K562 (cell line): Measurements from ENCODE around the gene KLHL35. TPM values are rescaled to one million over a fixed set of nuclear protein-coding genes. Genes with fewer than 3 reads are reported as not detected.
A peak's percentile ranks its signal among the peaks of the same experiment; 100 is the strongest.

Experiments used
- CBFB ChIP-seq: sonication (generic); formaldehyde crosslinking; IDR thresholded peaks from 2 replicates; pipeline ENCODE4 v1.4.0; 2020; ENCODE audit warnings: mild to moderate bottlenecking, missing genetic modification reagents
- CC2D1A ChIP-seq: fragments of 450-650 bp; IDR thresholded peaks from 2 replicates; pipeline ENCODE4 v1.6.1; 2017; ENCODE audit warnings: mild to moderate bottlenecking
- ELF1 ChIP-seq: fragments of 200-800 bp; sonication (Bioruptor generic); IDR thresholded peaks from 2 replicates; pipeline ENCODE4 v1.6.1; 2016; ENCODE audit warnings: missing genetic modification characterization, missing compliant biosample characterization
- HNRNPK ChIP-seq: fragments of 200-400 bp; formaldehyde crosslinking; IDR thresholded peaks from one replicate; pipeline ENCODE4 v1.6.1; 2018; ENCODE audit warnings: mild to moderate bottlenecking, low read depth, low read length; ENCODE audit not compliant: poor library complexity, severe bottlenecking
- KAT2B ChIP-seq: IDR thresholded peaks from one replicate; pipeline ENCODE4 v1.6.1; 2012; ENCODE audit warnings: low read depth, mild to moderate bottlenecking, control low read depth, inconsistent platforms, low read length, moderate library complexity
- SMAD1 ChIP-seq: fragments of 150-350 bp; IDR thresholded peaks from 2 replicates; pipeline ENCODE4 v1.6.1; 2014; ENCODE audit warnings: low read length, low read depth; ENCODE audit not compliant: partially characterized antibody
- TCF3 ChIP-seq: sonication (generic); formaldehyde crosslinking; IDR thresholded peaks from 2 replicates; pipeline ENCODE4 v1.4.0; 2020; ENCODE audit warnings: mild to moderate bottlenecking, missing genetic modification reagents
- ZBTB17 ChIP-seq: fragments of 450-650 bp; formaldehyde crosslinking; IDR thresholded peaks from 2 replicates; pipeline ENCODE4 v1.4.0; 2020; ENCODE audit warnings: mild to moderate bottlenecking
- ZNF165 ChIP-seq: fragments of 250-450 bp; sonication (Bioruptor Pico); IDR thresholded peaks from 2 replicates; pipeline ENCODE4 v1.4.0; 2020; ENCODE audit warnings: borderline replicate concordance
- ZNF253 ChIP-seq: fragments of 250-450 bp; sonication (Bioruptor Pico); conservative IDR thresholded peaks from 2 replicates; pipeline ENCODE4 v1.6.1; 2021; ENCODE audit warnings: mild to moderate bottlenecking
- ZNF561 ChIP-seq: fragments of 450-650 bp; formaldehyde crosslinking; conservative IDR thresholded peaks from 2 replicates; pipeline ENCODE4 v1.4.0; 2020; ENCODE audit warnings: mild to moderate bottlenecking, moderate library complexity
- polyA plus RNA-seq, 8 experiments: library from polyadenylated mRNA; depleted of rRNA in 4 of 8; stranded (reverse) in 5 of 8; unstranded in 3 of 8; fragments of >200 nt; fragmentation: Nextera tagmentation in 2 of 8; fragmentation: Illumina TruSeq in 1 of 8; extraction: Ambion mirVana in 2 of 8; extraction: Trizol in 1 of 8; gene quantifications; 2 replicates each; pipeline versions ENCODE4 v1.2.1 to v1.2.3, GENCODE V29; 2011 to 2014; ENCODE audit warnings: inconsistent platforms in 1 of 8, missing spikeins in 1 of 8
- total RNA-seq, 7 experiments: library from RNA; depleted of rRNA in 6 of 7; stranded (reverse); fragments of >200 nt in 6 of 7; fragmentation: Illumina TruSeq in 2 of 7; extraction: Trizol in 2 of 7; gene quantifications; 2 replicates each; pipeline versions ENCODE4 v1.2.1 to v1.2.3, GENCODE V29; 2011 to 2021; ENCODE audit warnings: low replicate concordance in 1 of 7
- TF ChIP-seq, protein P1 (sequence below): sonication (generic); formaldehyde crosslinking; IDR thresholded peaks from 2 replicates; pipeline ENCODE4 v1.8.0; 2023; ENCODE audit warnings: mild to moderate bottlenecking, missing genetic modification reagents

Gene KLHL35
- total and polyA plus RNA-seq, 9 of the 15 experiments (the other 6 are each of a cell fraction or from before 2014, with no cell fraction given), result not detected

DNA sequence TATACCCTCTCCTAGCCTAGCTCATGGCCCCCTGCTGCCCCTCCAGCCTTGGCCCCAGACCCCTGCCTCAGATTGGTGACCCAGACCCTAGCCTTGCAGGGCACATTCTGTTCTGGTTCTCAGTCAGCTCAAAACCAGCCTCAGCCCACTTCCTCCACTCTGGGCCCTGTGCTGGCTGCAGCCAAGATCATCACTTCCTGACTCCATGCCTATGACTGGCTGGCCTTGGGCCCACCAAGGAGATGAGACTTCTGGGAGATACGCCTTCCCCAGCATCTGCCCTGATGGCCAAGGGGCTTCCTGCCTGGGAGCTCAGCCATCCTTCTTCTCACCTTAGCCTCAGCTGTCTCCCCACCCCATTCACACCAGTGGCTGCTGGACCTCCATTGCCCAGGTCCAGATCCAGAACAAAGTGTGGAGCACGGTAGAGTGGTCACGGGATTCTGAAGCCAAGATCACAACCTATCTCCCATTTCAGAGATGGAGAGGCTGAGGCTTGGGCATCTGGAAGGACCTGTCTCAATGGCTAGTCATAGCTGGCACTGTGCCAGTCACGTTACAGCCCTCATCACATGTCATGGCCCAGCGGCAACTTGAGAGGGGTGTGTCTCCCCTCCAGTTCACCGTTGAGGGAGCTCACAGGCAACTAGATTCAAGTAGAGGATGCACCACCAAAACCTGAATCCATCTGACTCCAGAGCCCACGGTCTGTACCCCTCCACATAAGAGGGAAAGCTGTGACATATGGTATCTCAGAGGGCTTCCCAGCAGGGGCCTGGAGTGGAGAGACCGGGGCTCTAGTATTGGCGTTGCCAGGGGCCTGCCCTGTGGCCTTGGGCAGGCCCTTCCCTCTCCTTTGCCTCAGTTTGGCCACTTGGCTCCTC lies 43.0 kb upstream of the KLHL35 start (continued):
- no peak for TF ChIP-seq KAT2B
- peak; percentile 48 for TF ChIP-seq SMAD1
- no peak for TF ChIP-seq ZBTB17
- no peak for TF ChIP-seq ZNF253 (CRISPR knock-in tag)
- TF ChIP-seq, protein P1, sequence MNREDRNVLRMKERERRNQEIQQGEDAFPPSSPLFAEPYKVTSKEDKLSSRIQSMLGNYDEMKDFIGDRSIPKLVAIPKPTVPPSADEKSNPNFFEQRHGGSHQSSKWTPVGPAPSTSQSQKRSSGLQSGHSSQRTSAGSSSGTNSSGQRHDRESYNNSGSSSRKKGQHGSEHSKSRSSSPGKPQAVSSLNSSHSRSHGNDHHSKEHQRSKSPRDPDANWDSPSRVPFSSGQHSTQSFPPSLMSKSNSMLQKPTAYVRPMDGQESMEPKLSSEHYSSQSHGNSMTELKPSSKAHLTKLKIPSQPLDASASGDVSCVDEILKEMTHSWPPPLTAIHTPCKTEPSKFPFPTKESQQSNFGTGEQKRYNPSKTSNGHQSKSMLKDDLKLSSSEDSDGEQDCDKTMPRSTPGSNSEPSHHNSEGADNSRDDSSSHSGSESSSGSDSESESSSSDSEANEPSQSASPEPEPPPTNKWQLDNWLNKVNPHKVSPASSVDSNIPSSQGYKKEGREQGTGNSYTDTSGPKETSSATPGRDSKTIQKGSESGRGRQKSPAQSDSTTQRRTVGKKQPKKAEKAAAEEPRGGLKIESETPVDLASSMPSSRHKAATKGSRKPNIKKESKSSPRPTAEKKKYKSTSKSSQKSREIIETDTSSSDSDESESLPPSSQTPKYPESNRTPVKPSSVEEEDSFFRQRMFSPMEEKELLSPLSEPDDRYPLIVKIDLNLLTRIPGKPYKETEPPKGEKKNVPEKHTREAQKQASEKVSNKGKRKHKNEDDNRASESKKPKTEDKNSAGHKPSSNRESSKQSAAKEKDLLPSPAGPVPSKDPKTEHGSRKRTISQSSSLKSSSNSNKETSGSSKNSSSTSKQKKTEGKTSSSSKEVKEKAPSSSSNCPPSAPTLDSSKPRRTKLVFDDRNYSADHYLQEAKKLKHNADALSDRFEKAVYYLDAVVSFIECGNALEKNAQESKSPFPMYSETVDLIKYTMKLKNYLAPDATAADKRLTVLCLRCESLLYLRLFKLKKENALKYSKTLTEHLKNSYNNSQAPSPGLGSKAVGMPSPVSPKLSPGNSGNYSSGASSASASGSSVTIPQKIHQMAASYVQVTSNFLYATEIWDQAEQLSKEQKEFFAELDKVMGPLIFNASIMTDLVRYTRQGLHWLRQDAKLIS, result no peak
- TF ChIP-seq ZNF561, result no peak
- no peak for TF ChIP-seq ZNF165
- no peak for TF ChIP-seq HNRNPK
- TF ChIP-seq CC2D1A, result no peak
- TF ChIP-seq CBFB (CRISPR knock-in tag), result peak; percentile 40; the same call in 1 of the 2 replicates
- TF ChIP-seq TCF3 (CRISPR knock-in tag), result no peak
- 0 out of 2 replicates have a peak, but pooled peaks have one; percentile 2 for TF ChIP-seq ELF1
